HL-60/S4 treated with retinoic acid at 250 ng/mL for 4 days and 3 days (cell line): ENCODE results near the gene CELF2.

Experiments used
- in situ Hi-C: fragments of 300-500 bp; cut with MboI; formaldehyde crosslinking; loops from 2 replicates; pipeline ENCODE4 v1.7.0; 2022; ENCODE audit warnings: low sequenced_read_pairs

CELF2 gene

DNA sequence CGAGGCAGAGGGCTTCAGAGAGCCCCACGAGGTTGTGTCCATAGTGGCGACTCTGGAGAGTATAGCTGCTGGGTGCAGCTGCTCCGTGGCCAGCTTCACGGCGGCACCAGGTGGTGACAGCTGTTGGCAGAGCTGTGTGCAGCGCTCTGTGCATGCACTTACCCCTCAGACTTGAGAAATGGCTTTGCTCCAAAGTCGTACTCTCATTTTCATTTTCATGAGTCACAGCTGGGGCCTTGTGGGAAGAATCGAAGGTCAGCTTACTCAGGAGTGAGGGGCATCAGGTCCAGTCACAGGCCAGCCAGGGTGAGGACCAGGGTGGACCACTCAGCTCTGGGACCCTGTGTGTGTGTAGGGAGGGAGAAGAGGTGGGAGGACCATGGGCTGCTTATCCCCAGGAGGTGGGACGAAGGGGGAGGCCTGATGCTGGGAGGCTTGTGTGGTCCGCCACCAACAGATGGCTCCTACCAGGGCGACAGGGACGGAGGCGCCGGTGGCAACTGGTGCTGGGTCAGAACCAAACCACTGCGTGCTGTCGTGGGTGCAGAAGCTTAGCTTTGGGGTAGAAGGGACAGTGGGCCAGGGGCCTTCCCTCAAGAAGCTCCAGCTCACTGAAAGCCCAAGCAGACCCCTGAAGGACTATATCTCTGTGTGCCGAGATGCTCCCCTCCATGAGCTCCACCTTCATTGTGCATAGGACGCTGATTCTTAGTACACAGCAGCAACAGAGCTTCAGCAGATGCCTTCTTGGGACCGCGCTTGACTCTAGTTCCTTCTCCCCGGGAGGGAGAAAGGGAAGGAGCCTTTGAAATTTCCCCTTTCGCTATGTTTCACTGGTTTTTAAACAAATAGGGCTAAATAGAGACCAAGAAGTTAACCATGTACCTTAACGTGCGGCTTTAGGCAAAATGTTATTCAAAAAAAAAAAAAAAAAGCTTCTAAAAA is 225.0 kb downstream of the CELF2 start:
- in situ Hi-C loops: no loop called here

DNA sequence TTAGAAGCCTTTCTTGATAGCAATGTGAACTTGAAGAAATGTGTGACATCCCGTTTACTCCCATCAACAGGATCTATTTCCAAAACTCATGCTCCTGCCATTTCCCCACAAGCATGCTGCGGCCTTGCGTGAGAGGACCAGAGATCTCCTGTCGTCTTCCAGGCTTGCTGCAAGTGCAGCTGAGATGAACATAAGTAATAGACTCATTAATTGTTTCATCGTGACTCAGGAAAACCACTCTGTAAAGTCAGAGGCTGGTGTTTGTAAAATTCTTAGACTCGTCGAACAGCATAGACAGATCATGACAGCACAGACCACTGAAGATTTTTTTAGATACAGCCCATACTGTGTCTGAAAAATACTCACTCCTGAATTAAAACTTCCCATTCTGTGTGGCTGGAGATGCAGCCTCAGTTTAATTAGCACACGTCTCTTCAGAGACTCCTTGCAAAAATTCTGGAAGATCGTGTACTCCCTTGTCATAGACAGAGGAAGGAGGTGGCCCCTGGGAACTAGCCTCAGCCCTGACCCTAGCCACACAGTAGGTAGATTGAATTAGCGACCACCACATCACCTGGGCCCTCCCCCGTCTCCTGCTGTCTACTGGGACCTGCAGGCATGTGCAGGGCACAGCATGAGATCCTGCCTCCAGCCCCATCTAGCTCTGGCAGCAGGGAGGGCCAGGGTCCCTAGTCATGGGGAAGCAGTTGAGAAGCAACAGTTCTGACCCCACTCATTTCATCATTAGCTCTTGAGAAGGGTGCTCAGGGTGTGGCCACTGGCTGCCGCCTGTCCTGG is 226.0 kb downstream of the CELF2 start:
- in situ Hi-C loops: no loop called here

DNA sequence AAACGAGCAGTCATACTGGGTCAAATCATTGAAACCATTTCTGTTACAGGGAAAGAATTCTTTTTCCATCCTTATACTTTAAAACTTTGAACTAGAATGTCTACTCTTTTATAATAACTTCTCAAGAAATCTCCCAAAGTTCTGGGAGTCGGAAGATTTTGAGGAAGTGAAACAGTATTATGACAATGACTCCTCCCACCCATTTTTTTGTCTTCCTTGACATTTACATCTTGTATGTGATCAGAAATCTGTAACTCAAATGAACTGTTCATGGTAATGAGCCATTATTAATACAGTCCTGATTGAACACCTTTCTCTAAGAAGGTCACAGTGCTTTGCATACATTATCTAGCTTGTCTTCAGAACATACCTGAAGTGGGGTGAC is 227.4 kb downstream of the CELF2 start:
- in situ Hi-C loops: no loop called here

DNA sequence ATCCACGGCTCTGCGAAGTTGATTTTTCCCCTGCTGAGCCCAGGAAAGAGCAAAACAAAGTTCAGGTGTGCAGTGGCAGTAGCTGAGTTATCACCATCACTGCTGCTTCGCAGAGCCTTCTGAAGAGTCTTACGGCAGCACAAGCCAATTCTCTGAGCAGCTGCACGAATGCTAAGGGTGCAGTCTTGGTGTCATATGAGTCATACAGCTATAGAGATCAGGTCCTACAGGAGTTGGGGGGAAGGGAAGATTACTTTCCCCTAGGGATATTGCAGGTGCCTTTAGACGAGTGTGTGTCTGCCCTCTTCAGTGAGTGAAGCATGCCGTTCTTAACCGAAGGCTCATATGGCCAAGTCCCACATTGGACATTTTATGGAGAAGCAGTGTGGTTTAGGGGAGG is 227.8 kb downstream of the CELF2 start:
- in situ Hi-C loops: no loop called here

DNA sequence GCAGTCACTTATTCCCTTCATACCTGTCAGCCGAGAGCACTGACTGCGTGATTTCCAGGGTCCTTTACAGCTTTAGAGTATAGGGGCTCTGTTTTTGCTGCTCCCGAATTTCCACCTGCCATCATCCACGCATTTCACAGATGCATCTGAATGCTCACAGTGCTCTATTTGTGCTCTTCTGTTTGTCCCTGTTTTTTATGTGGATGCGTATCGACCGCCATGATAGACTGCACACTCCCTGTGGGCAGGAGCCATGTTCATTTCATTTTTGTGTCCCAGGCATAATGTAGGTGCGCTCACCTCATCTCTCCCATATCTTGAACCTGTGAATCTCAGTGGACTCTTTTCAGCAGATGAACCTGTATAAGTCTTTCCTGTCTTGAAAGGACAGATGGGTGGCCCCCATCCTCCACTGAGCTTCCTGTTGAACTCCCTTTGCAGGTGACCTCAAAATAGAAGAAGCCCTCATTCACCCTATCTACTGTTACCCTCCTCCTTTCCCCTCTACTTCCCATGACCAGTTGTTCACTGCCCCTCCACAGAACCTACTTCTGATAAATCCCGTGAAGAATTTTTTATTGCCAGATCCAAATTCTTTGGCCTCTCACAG is 228.4 kb downstream of the CELF2 start:
- in situ Hi-C loops: no loop called here

DNA sequence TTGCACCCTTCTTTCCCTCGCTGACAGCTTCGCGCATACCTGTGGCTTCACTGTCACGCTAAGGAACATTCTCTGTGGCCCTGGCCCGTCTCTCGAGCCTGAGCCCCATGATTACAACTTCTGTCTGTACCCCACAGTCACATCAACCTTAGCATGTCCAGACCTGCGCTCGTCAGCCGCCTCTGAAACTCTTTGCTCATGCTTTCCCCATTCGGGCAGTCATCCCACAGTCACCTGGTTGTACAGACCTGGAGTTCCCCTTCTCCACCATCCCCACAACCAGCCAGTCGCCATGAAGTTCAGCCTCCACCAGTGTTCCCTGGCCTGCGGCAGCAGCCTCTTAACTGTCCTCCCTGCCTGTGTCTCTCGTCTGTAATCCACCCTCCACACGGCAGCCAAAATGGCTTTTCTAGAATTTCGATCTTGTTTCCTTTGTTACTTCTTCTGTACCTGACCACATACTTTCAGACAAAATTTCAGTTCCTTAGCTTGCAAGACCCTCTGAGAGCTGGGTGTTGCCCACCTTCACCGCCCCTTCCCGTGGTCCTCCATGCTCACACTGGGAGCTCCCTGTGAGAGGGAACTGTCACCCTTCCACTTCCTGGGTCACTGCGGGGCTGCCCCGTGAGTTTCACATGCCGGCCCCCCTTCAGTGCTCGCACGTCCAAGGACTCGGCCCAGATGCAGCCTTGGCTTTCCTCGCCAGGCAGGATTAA is 229.2 kb downstream of the CELF2 start:
- in situ Hi-C loops: no loop called here

DNA sequence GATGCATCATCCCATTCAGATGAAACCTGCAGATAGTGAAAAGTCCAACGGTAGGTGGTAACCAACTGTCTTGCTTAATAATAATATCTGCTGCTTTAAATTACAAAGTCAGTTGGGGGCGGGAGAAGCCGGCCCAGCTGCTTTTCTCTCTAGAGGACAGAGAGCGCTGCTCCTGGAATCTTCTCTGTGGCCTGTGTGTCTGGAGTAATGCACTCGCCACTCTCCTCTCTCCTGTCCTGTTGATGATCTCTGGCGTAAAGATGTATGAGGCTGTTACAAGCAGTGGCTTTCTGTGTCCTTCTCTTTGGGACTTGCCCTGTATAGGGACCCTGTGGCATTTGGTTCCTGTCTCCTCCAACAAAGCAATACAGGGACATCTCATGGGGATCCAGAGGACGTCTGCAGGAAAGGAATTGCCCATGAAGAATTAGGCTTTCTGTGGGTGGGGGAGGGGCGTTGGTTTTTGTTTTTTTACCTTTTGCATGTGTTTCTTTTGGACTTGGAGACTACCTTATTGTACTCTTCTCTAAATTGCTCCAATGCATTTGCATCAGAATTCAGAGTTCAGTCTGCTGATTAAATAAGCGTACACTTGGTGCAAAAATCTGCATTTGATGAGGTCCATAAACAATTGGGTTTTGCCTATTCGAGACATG is 231.6 kb downstream of the CELF2 start:
- in situ Hi-C loops: no loop called here

DNA sequence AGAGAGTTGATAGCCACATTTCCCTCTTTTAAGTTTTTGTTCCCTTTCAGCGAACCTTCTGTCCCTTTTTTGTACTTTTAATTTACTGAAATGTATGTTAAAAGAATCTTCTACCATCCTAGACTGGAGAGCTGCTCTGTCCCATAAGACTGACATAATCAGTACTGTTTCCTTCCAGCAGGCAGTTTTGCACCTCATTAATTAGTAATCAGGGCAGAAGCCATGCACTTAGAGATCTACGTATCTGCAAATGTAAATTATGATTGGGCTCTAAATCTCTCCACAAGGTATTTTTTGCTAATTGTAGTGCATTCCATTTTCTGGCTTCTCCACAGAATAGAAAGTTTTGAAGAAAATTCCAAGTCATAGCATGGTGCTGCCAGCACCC is 232.1 kb downstream of the CELF2 start:
- in situ Hi-C loops: no loop called here

DNA sequence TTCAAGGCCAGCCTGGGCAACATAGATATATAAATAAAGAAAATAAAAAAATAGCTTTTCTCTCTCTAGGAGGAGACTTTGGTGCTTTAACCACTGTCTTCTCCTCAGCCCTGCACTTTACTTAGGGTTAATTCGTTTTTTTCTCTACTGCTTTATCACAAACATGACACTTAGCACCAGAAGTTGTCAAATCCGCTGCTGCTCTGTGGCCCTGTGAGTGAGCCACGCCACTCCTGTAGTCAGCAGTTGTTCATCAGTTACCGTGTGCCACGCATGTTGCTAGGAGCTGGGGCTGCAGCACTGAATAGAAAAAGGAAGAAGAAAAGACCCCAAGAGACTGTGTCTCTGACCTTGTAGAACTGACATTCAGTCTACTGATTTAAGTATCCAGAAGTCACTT is 232.6 kb downstream of the CELF2 start:
- in situ Hi-C loops: no loop called here

DNA sequence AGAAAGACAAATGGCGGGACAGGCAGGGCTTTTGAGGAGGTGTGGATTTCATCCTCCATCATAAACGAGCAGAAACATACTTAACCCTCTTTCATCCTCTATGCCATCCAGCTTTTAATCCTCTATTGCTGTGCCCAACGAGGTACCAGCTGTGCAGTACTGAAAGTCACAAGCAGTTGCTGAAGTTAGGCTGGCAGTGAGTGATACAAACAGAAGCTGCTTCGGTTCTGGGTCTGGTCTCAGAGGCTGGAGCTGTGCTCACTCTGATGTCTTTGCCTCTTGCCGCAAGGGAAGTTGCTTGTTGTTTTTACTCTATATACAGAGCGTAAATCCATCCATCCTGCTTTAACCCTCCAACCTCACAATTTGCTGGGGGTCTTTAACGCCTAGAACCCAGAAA is 235.2 kb downstream of the CELF2 start:
- in situ Hi-C loops: no loop called here

DNA sequence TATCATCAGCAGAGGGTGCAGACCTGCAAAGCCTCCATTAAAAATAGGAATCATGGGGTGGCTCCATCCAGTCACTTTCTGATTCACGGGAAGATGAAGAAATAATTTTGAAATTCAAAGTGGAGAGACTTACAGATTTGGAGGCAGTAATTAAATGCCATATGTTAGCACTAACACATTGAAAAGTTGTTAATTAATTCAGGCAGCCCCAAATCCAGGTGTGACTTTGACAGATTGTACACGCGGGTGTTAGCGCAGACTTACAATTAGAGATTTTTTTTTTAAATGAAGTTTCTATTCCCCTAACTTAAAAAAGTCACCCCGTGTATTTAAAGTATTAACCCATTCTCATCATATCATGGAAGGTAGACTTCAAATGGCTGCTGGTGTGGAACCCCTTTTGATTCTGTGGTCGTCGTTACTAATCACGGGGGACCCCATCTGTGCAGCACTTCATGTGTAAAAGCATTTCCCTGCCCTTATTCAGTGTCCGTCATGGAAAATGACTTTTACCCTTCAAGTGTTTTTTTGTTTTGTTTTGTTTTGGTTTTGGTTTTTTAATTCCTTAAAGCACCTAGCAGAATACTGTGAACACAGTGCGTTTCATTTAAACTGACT is 235.8 kb downstream of the CELF2 start:
- in situ Hi-C loops: no loop called here

DNA sequence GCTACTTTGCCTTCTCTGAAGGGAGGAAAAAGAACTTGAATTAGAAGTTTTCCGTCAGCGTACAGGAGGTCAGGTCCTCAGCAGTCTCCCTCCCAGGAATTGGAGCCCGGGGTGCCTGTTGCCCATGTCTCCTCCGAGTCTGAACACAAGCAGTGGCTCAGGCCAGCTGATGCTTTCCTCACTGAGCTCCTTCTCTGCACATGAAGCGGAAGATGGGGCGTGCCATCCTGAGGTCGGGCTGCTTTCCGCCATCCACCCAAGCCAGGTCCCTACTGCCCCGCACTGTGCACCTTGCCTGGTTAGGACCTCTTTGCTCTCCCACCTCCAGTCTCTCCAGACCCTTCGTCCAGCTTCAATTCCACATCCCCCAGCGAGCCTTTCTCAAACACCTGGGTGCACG is 237.5 kb downstream of the CELF2 start:
- in situ Hi-C loops: no loop called here

DNA sequence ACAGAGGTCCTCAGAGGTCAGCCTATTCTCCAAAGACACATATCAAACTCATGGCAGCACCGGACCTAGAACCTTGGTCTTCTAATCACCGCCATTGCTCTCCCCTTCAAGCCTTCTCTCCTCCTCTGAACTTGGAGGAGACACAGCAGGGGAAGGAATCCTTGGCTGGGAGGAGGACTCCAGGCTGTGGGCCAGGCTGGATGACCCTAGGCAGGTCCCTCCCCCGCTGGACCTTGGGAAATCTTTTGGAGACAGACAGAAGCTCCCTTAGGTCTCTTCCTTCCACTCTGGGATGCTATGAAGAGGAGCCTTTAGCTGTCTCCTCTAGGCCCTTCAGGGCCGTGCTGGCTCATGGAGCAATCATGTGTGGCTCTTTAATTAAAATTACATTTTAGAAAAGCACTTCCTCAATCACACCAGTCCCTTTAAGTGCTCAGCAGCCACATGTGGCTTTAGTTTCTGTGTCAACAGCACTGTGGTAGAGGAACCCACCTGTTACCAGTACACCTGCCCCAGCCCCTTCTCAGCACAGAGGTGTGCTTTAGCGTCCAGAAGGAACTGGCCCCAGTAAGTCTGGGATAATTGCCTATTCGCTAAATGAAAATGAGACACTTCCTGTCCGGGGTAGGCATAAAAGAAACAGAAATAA is 238.2 kb downstream of the CELF2 start:
- in situ Hi-C loops: no loop called here

DNA sequence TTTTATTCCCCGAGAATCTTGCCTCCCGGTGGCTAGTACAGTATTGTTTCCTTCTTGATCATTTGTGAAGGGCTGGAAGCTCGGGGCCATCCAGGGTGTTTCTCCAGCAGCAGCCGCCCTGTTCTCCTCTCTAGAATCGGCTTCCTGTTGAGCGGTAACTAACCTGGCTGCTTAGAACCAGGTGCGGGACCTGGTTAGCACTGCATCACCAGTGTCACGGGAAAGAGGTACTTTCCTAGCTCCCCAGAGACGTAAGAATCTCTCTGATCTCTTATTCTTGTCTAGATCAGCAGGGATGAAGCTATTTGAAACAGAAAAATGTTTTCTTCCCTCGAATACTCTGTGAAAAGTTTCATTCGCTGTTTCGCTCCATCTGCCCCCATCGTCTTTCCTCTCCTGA is 239.2 kb downstream of the CELF2 start:
- in situ Hi-C loops: no loop called here

DNA sequence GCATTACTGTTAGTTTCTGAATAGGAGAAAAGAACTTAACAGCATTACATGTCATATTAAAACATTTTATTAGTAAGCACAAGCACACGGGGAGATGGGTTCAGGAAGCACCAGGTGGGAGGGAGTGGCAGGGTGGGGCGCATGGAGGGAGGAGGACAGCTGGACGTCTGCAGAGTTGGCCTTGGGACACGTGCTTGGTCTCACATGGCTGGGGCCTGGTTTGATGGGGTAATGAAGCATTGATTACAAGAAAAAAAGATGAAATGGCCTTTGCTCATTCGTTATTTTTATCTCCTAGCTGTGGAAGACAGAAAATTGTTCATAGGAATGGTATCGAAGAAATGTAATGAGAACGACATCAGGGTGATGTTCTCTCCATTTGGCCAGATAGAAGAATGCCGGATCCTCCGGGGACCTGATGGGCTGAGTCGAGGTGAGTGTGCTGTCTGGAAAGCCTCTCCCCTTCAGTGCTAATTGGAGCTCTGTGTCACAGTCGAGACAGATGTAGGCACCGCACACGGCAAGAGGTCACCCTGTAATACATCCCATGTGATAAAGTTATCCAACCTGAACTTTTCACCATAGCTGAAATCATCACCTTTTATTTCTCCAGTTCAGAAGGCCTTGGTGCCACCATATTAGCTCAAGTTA is 239.9 kb downstream of the CELF2 start:
- in situ Hi-C loops: no loop called here

DNA sequence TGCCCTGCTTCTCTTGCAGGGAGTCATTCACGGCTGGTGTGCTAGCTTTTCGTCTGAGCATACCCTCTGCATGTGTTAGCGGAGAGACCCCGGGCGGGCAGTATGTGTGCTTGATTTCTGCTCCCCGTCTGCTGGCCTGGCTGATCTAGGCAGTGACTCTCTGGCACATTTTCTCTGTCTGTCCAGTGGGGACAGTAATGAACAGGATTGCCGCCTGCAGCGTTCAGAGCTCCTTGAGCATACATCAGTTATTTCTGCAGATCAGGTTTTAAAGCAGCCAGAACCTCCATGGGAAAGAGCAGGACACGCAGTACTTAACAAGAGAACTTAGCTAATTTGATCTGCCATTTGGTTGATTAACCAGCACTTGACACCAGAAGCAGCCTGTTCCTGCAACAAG is 242.5 kb downstream of the CELF2 start:
- in situ Hi-C loops: no loop called here

DNA sequence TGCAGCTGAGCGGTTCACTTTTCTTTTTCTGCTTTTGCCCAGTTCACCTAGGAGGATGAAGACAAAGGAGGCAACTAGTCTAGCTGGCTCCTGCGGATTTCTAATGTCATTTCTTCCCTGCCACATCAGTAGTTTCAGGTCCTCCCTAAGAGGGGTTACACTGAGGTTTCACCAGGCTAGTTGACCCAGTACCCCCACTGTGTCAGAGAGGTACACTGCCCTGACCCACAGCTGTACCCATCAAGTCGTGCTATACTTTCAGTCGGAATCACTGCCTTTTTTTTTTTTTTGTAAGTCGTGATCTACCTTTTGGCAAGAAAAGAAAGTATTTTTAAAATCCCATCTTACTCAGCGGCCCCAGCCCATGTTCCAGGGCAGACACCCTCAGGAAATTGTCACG is 243.5 kb downstream of the CELF2 start:
- in situ Hi-C loops: no loop called here

DNA sequence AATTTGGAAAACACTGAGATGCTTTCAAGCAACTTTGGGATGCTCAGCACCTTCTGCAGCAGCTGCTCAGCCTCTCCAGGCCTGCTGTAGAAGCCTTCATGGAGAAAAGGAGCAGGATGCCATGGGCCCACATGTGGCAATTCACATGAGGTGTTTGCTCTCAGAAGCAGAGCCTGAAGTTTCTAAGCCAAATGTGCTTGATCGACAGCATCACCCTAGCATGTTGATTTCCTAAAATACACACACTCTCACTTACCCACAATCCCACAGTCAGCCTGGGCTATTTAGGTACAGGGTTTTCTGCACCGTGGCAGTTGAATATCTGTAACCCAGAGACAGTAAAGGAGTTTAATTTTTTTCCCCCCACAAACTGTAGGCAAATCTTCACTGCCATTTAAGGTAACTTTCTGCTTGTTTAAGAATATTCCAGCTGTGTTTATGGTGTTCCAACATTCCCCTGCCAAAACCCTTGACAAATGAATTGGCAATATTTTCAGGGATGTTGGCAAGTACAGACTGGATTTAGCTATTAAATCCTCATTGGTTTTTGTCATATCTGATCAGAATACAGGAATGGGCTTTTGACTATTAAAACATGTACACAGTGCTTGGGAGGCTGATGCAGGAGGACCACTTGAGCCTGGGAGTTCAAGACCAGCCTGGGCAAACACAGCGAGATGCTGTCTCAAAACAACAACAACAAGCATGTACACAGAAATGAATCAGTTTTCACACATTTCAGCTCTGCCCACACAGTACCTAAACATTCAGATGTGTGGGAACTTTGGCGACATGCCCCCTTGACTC is 244.2 kb downstream of the CELF2 start:
- in situ Hi-C loops: no loop called here
